K562 (cell line): ENCODE results near the gene CLTC. TPM values are rescaled to one million over a fixed set of nuclear protein-coding genes. Genes with fewer than 3 reads are reported as not detected.

Source experiments
- POLR2H ChIP-seq: IDR thresholded peaks from 2 replicates; pipeline ENCODE4 v1.6.1; 2016; ENCODE audit warnings: missing genetic modification characterization, low read depth, mild to moderate bottlenecking, control low read depth, missing compliant biosample characterization, moderate library complexity
- SP1 ChIP-seq: sonication (generic); formaldehyde crosslinking; IDR thresholded peaks from 2 replicates; pipeline ENCODE4 v1.8.1; 2022; ENCODE audit warnings: mild to moderate bottlenecking, missing genetic modification reagents
- SREBF2 ChIP-seq: sonication (generic); formaldehyde crosslinking; IDR thresholded peaks from 2 replicates; pipeline ENCODE4 v1.4.0; 2020; ENCODE audit warnings: mild to moderate bottlenecking, missing genetic modification reagents
- TRIM28 ChIP-seq: fragments of 450-650 bp; IDR thresholded peaks from 2 replicates; pipeline ENCODE4 v1.6.1; 2017
- ZBTB1 ChIP-seq: sonication (generic); formaldehyde crosslinking; IDR thresholded peaks from 2 replicates; pipeline ENCODE4 v1.8.1; 2023; ENCODE audit warnings: missing genetic modification reagents, low read depth, mild to moderate bottlenecking, borderline replicate concordance
- ZBTB11 ChIP-seq, 3 experiments: fragments of 200-800 bp in 1 of 3; fragments of 250-450 bp in 1 of 3; fragments of 450-650 bp in 1 of 3; sonication (Bioruptor Pico) in 1 of 3; sonication (Bioruptor generic) in 1 of 3; formaldehyde crosslinking in 1 of 3; IDR thresholded peaks; 2 replicates each; pipeline versions ENCODE4 v1.6.1 to v1.8.0; 2016 to 2022; ENCODE audit warnings: mild to moderate bottlenecking in 2 of 3, missing genetic modification characterization in 2 of 3, missing compliant biosample characterization in 1 of 3, moderate library complexity in 1 of 3
- ZNF316 ChIP-seq: fragments of 450-650 bp; IDR thresholded peaks from 2 replicates; pipeline ENCODE4 v1.6.1; 2016
- polyA plus RNA-seq, 8 experiments: library from polyadenylated mRNA; depleted of rRNA in 4 of 8; stranded (reverse) in 5 of 8; unstranded in 3 of 8; fragments of >200 nt; fragmentation: Nextera tagmentation in 2 of 8; fragmentation: Illumina TruSeq in 1 of 8; extraction: Ambion mirVana in 2 of 8; extraction: Trizol in 1 of 8; gene quantifications; 2 replicates each; pipeline versions ENCODE4 v1.2.1 to v1.2.3, GENCODE V29; 2011 to 2014; ENCODE audit warnings: inconsistent platforms in 1 of 8, missing spikeins in 1 of 8
- total RNA-seq, 7 experiments: library from RNA; depleted of rRNA in 6 of 7; stranded (reverse); fragments of >200 nt in 6 of 7; fragmentation: Illumina TruSeq in 2 of 7; extraction: Trizol in 2 of 7; gene quantifications; 2 replicates each; pipeline versions ENCODE4 v1.2.1 to v1.2.3, GENCODE V29; 2011 to 2021; ENCODE audit warnings: low replicate concordance in 1 of 7
- TF ChIP-seq, protein P1 (sequence below): fragments of 450-650 bp; IDR thresholded peaks from 2 replicates; pipeline ENCODE4 v1.6.1; 2016; ENCODE audit warnings: borderline replicate concordance

The CLTC gene
- total and polyA plus RNA-seq, 9 of the 15 experiments (the other 6 are each of a cell fraction or from before 2014, with no cell fraction given) = 115 to 267 (median 174) TPM

- TF ChIP-seq SP1 (no peak), ZBTB11 (CRISPR knock-in tag; IDR thresholded peaks at IDR 0.05) (no peak), ZNF316 (0 out of 2 replicates have a peak, but pooled peaks have one; percentile 14), TRIM28 (no peak), POLR2H (tag) (no peak), ZBTB1 (CRISPR knock-in tag) (peak; percentile 6; the same call in 1 of the 2 replicates), SREBF2 (no peak)
- TF ChIP-seq, protein P1, sequence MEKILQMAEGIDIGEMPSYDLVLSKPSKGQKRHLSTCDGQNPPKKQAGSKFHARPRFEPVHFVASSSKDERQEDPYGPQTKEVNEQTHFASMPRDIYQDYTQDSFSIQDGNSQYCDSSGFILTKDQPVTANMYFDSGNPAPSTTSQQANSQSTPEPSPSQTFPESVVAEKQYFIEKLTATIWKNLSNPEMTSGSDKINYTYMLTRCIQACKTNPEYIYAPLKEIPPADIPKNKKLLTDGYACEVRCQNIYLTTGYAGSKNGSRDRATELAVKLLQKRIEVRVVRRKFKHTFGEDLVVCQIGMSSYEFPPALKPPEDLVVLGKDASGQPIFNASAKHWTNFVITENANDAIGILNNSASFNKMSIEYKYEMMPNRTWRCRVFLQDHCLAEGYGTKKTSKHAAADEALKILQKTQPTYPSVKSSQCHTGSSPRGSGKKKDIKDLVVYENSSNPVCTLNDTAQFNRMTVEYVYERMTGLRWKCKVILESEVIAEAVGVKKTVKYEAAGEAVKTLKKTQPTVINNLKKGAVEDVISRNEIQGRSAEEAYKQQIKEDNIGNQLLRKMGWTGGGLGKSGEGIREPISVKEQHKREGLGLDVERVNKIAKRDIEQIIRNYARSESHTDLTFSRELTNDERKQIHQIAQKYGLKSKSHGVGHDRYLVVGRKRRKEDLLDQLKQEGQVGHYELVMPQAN = peak; percentile 18; the same call in 1 of the 2 replicates
Observed at GRCh38 chr17:59707971-59708430, 88.3 kb downstream of the CLTC start (continued).
